Peyer's patch (tissue), 4 donors: ENCODE results near the gene HDGF. TPM values are rescaled to one million over a fixed set of nuclear protein-coding genes. Genes with fewer than 3 reads are reported as not detected.

Source experiments
- DNase-seq, 3 donors: peaks; one replicate each; pipeline ENCODE4 v3.0.0-alpha.2; 2017 to 2019
- H3K27ac ChIP-seq, 4 donors: fragments of 200-600 bp; sonication (generic); one replicate each; pipeline ENCODE4 v1.5.1; 2016 to 2019
- H3K27me3 ChIP-seq, 2 donors: fragments of 200-600 bp; sonication (generic); one replicate each; pipeline ENCODE4 v1.5.1; 2019
- H3K36me3 ChIP-seq, 3 donors: fragments of 200-600 bp; sonication (generic); one replicate each; pipeline ENCODE4 v1.5.1; 2016 to 2019
- H3K4me1 ChIP-seq, 4 donors: fragments of 200-600 bp; sonication (generic); one replicate each; pipeline ENCODE4 v1.5.1; 2016 to 2019
- H3K4me3 ChIP-seq, 4 donors: fragments of 200-600 bp; sonication (generic); 1 replicate in 3 of 4; 2 replicates in 1 of 4; pipeline ENCODE4 v1.5.1; 2016 to 2019; ENCODE audit warnings: mild to moderate bottlenecking in 1 of 4
- H3K9me3 ChIP-seq, 4 donors: fragments of 200-600 bp; sonication (generic); one replicate each; pipeline ENCODE4 v1.5.1; 2016 to 2019; ENCODE audit warnings: mild to moderate bottlenecking in 1 of 4
- CTCF ChIP-seq, 6 experiments: fragments of 450-650 bp in 4 of 6; fragments of 200-600 bp in 2 of 6; sonication (generic) in 1 of 6; IDR thresholded peaks; one replicate each; pipeline ENCODE4 v1.5.1; 2017 to 2019; ENCODE audit warnings: antibody characterized with exemption in 6 of 6, mild to moderate bottlenecking in 3 of 6, moderate library complexity in 1 of 6
- POLR2A ChIP-seq, 2 donors: fragments of 450-650 bp; IDR thresholded peaks; one replicate each; pipeline ENCODE4 v1.5.1; 2017; ENCODE audit warnings: antibody characterized with exemption in 2 of 2, mild to moderate bottlenecking in 2 of 2, moderate library complexity in 2 of 2
- total RNA-seq, 4 donors: library from RNA; depleted of rRNA; stranded (reverse); fragments of >200 nt; gene quantifications; one replicate each; pipeline ENCODE4 v1.1.0, GENCODE V29; 2016

Gene HDGF
- total RNA-seq, 4 donors from 2014 or later = 234 to 309 (median 281) TPM

GRCh38 chr1:156697481-156697880 lies 54.0 kb downstream of the HDGF start:
- no peak for TF ChIP-seq CTCF (IDR thresholded peaks at IDR 0.05)
- TF ChIP-seq POLR2A (IDR thresholded peaks at IDR 0.05) = no peak
- Histone ChIP-seq H3K27me3 (no peaks in the 10 kb centered on the region), H3K9me3 (no peaks in the 10 kb centered on the region), H3K36me3 (no peaks in the 10 kb centered on the region), H3K4me3 (no peak overlapping the region), H3K27ac (no peak overlapping the region), H3K4me1 (peaks cover 0 to 8% (median 0%) of the 10 kb centered on the region in 4 donors)
- DNase-seq = no peak

DNA sequence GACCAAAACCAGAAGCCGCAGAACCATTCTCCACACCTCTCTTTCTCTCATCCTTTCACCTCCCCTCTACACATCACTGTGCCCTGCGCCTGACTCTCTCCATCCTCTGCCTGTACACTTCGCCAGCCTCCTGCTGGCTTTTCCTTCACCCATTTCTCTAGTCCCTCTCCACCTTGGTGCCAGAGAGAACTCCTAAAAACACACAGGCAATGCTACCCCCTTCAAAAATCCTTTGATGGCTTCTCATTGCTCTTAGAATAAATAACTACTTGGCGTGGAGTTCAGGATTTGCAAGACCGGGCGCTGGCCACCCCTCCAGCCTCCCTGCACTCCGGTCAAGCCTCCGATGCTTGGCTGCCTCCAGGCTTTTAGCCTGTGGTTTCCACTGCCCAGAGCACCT lies 54.7 kb downstream of the HDGF start:
- H3K9me3 ChIP-seq = no peaks in the 10 kb centered on the region
- H3K27ac ChIP-seq = no peak overlapping the region
- DNase-seq = no peak
- peaks cover 0 to 10% (median 0%) of the 10 kb centered on the region in 4 donors for H3K4me1 ChIP-seq
- TF ChIP-seq POLR2A (IDR thresholded peaks at IDR 0.05) (no peak), CTCF (IDR thresholded peaks at IDR 0.05) (no peak)
- H3K27me3 ChIP-seq = no peaks in the 10 kb centered on the region
- H3K36me3 ChIP-seq = no peaks in the 10 kb centered on the region
- no peak overlapping the region for H3K4me3 ChIP-seq

- no peak for DNase-seq
- Histone ChIP-seq H3K27ac (no peak overlapping the region), H3K27me3 (peaks cover 0 to 8% of the 10 kb centered on the region in 2 donors)
Measured at GRCh38 chr1:156694690-156694962, 56.8 kb downstream of the HDGF start.

GRCh38 chr1:156693848-156694689 lies 57.4 kb downstream of the HDGF start:
- no peak overlapping the region for H3K27ac ChIP-seq
- peaks cover 0 to 8% of the 10 kb centered on the region in 2 donors for H3K27me3 ChIP-seq
- H3K36me3 ChIP-seq = no peaks in the 10 kb centered on the region
- H3K9me3 ChIP-seq = no peaks in the 10 kb centered on the region
- no peak overlapping the region for H3K4me3 ChIP-seq
- peaks cover 0 to 18% (median 1%) of the 10 kb centered on the region in 4 donors for H3K4me1 ChIP-seq
- TF ChIP-seq POLR2A (IDR thresholded peaks at IDR 0.05) (no peak), CTCF (IDR thresholded peaks at IDR 0.05) (no peak)
- no peak for DNase-seq

More at GRCh38 chr1:156694690-156694962, 56.8 kb downstream of the HDGF start:
- Histone ChIP-seq H3K4me3 (no peak overlapping the region), H3K9me3 (no peaks in the 10 kb centered on the region), H3K4me1 (peaks cover 0 to 14% (median 0%) of the 10 kb centered on the region in 4 donors), H3K36me3 (no peaks in the 10 kb centered on the region)
- TF ChIP-seq POLR2A (IDR thresholded peaks at IDR 0.05) = no peak
- no peak for TF ChIP-seq CTCF (IDR thresholded peaks at IDR 0.05)

- Histone ChIP-seq H3K27ac (no peak overlapping the region), H3K9me3 (no peaks in the 10 kb centered on the region), H3K36me3 (no peaks in the 10 kb centered on the region), H3K4me3 (no peak overlapping the region), H3K4me1 (peaks cover 0 to 18% (median 1%) of the 10 kb centered on the region in 4 donors), H3K27me3 (peaks cover 0 to 8% of the 10 kb centered on the region in 2 donors)
- TF ChIP-seq CTCF (IDR thresholded peaks at IDR 0.05) (no peak), POLR2A (IDR thresholded peaks at IDR 0.05) (no peak)
- no peak for DNase-seq
Measured at GRCh38 chr1:156692925-156693847, 58.3 kb downstream of the HDGF start.
